NCI-H2196 treated with DMSO at 0.1 percent for 48 hours (cell line): ENCODE results near the gene DGCR2.
"Not testable (repeated sequence)": the region's sequence is repeated elsewhere in the genome, so short reads cannot be mapped to it uniquely, and the experiment has no call there.

Experiments used
- DNase-seq: peaks from one replicate; lab custom pipeline; 2025; ENCODE audit not compliant: unreplicated experiment; lab: John Stamatoyannopoulos, UW

DGCR2 gene

DNA sequence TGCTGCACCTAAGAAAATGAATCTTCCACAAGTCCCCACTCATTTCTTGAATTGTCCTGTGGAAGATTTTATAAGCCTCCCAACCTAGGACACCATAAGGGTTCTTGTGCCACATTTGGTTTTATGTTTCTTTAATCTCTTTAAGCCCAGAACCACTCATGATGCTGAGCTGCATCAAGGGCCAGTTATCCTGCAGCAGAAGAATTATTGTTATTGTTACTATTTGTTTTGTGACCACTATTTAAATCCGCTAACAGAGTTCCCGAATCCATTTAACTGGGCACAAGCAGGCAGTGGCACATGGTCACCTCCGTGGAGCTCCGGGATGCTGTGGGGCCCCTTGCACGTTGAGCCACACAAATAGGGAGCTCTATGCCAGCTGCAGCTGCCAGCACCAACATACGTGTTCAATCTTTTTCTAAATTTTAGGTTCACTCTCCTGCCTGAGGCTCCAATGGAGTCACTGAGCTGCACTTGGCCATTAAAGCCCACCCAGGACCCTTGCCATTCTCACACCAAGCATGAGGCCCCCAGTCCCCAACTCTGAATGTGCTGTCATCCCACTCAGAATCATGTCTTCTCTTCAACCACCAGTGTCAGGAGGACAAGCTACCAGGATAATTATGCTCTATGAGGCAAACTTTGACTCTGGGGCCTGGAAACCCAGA lies 60.6 kb downstream of the DGCR2 start:
- DNase-seq: no peak

- DNase-seq: no peak
Observed at GRCh38 chr22:19060356-19061009, 61.7 kb downstream of the DGCR2 start.

GRCh38 chr22:19059481-19060278 lies 62.5 kb downstream of the DGCR2 start:
- DNase-seq: no peak

GRCh38 chr22:19058713-19059451 lies 63.3 kb downstream of the DGCR2 start:
- no peak for DNase-seq

DNA sequence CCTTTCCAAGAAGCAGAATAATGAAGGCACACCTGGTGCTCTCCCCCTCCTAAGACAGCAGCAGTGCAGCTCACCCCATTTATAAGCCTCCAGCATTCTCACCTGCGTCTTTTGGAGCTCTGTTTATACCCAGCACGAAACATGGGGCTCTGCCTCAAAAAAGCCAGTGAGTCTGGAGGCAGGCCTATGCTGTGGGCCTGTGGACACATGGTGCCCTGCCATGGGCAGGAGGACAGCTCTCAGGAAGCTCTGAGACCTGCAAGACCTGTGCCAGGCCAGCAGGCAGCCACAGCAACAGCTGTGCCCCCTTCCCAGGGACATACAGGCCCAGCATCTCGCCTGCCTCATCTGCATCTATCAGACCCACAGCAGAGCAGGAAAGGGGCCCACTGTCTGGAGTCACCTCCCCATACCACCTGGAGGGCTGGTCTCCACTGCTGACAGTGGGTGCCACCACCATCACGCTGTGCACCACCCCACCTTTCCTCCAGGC lies 64.2 kb downstream of the DGCR2 start:
- no peak for DNase-seq

GRCh38 chr22:19057539-19057938 lies 64.7 kb downstream of the DGCR2 start:
- DNase-seq: no peak

DNA sequence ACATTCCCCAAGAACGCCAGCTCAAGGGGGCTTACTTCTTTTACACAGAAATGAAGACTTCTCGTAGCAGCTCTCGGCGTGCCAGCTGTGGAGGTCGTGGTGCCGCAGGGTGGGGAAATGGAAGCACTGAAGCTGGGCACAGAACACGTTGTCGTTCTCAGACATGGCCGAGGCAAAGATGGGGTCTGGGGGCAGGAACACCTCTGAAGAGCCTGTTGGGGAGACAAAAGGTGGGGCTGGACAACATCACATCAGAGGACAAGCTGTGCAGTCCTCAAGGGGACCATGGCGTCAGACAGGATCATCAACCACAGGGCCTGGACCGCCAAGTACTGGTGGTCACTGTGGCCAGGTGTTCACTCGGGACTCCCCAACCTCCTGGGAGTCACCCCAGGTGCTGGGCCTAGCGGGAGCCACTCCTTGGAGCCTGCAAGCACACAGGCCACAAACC lies 65.2 kb downstream of the DGCR2 start:
- no peak for DNase-seq

GRCh38 chr22:19055801-19056200 lies 66.4 kb downstream of the DGCR2 start:
- no peak for DNase-seq

DNA sequence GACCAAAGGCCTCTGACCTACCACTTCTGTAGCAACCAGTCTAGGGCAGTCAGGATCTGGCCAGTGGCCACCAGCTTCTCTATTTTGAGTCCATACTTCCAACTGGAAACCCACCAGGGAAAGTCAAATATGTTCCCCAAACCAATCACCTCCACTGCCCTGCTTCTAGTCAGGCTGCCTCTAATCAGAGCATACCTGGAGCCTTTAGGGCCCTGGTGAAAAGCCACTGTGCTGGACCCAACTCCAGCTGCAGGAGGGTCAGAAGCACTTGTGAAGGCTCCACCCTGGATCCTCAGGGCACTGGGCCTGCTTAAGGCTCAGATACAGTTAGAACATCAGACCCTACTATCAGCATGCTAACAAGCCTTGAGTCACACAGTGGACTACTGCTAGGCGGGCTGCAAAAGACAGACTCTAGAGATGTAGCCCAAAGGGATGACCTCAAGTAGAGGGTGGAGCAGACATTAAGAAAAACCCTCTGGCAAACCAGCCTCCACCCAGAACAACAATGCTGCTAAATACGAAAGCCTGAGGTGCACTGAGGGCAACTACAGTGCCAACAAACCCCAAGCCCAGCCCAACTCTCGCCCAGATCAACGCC lies 69.2 kb downstream of the DGCR2 start:
- no peak for DNase-seq

DNA sequence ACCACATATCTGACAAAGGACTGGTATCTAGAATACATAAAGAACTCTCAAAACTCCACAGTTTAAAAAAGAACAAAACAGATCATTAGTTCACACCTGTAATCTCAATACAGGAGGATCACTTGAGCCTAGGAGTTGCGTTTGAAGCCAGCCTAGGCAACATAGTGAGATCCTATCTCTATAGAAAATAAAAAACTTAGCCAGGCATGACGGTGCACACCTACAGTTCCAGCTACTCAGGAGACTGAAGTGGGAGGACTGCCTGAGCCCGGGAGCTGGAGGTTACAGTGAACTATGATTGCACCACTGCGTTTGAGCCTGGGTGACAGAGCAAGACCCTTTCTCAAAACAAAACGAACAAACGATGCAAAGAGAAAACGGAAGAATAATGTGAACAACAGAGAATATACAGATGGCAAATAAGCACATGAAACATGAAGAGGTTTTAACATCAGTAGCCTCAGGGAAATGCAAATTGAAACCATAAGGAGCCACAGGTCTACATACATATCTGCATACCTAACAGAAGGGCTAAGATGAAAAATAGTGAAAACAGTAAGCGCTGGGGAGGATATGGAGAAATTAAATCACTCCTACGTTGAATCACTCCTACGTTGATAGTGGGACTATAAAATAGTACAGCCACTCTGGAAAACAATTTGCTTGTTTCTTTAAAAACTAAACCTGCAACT lies 70.7 kb downstream of the DGCR2 start:
- DNase-seq: no peak

- DNase-seq: not testable (repeated sequence)
Observed at GRCh38 chr22:19050847-19051246, 71.4 kb downstream of the DGCR2 start.

- DNase-seq: no peak
Observed at GRCh38 chr22:19050117-19050516, 72.1 kb downstream of the DGCR2 start.

DNA sequence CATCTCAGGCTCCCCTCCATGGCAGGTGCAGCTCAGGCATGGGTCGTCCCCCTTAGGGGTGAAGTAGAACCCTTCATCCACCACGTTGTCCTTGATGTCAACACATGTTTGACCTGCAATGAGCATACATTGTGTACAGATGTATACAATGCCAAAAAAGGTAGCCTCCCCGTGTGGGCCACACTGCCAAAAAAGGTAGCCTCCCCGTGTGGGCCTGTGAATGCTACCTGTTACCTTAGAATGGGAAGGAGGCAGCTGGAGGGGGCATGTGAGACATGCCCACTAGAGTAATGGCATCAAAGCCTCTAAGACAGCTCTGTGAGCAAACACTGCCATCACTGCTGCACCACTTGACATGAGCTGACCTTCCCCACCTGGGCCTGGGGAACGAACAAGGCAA lies 73.7 kb downstream of the DGCR2 start:
- no peak for DNase-seq

DNA sequence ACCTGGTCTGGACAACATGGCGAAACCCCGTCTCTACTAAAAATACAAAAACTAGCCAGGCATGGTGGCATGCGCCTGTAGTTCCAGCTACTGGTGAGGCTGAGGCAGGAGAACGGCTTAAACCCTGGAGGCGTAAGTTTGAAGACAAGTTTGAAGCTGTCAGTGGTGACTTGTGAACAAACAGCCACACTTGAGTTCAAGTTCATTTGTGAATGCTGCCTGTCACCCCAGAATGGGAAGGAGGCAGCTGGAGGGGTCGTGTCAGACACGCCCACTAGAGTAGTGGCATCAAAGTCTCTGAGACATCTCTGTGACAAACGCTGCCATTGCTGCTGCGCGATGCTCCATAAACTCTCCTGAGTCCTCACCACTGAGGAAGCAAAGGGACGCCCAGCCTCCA lies 74.2 kb downstream of the DGCR2 start:
- DNase-seq: no peak

DNA sequence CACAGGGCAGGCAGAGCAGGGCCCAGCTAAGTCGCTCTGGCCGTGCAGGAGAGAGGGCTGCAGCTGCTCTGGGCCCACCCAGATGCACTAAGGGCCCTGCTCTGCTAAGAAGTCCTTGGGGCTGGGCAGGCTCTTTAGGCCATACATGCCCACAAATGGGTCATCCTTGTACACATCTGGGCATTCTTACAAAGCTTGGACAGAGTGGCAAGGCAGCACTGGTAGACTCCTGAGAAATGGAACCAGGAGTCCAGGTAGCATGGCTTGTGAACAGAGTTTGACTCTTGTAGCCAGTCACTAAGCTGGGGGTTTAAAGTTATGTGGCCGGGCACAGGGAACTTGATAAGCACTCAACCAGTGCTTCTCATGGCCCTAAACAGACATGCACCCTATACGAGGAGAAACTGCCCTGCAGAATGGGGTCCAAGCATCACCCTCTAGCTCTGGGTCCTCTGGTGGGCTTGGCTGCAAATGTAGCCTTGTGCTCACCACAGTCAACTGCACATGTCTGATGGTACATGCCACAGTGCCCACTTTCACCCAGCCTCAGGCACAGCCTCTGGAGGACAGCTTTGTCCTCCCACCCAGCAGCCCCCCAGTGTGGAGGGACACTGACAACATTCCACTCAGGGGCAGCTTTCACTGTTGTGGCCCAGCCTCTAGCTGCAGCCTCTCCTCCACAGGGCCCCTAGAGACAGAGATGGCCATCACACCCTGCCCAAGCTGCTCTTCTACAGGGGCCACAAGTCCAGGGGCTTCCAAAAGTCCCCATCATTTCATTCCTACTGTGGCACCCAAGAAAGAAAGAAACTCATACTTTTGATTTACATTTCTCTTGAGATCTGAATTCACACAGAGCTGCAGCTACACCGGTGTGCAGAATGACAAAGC lies 75.2 kb downstream of the DGCR2 start:
- no peak for DNase-seq

DNA sequence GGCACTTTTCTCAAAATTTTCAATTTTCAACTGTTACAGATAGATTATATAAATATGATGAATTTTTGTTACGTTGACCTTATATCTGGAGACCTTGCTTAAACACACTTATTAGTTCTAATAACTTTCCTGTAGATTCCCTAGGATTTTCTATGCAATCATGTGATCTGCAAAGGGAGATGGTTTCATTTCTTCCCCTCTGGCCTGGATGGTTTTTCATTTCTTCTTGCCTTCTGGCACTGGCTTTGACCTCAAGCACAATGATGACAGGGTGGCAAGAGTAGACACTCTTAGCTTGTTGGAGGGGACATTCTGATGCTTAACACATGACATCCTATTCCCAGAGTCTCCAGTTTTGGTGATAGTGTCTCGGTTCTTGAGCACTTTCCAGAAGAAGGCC lies 75.9 kb downstream of the DGCR2 start:
- DNase-seq: no peak

GRCh38 chr22:19045094-19045493 lies 77.1 kb downstream of the DGCR2 start:
- DNase-seq: no peak

- no peak for DNase-seq
Observed at GRCh38 chr22:19044381-19044780, 77.8 kb downstream of the DGCR2 start.
